ENCODE results near the gene C2orf81. TPM values are rescaled to one million over a fixed set of nuclear protein-coding genes. Genes with fewer than 3 reads are reported as not detected.
A peak's percentile ranks its signal among the peaks of the same experiment; 100 is the strongest.

C2orf81 gene
- total and polyA plus RNA-seq, 10 donors: 1.7 to 5.7 (median 3.1) TPM

DNA sequence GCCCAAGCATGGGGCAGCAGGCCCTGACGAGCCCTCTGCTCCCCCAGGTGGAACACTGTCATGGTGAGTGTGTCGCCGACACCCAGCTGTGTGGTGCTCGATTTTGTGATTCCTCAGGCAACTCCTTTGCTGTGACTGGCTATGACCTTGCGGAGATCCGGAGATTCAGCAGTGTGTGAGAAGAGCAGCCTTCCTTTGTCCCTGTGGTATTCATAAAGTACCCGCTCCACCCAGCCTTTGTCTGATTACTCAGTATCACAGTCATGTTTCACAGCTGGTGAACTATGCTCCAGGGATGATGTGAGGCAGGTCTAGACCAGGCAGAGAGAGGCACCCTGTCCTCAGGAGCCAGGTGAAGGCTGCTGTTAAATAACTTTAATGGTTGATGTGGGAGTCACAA, 4.1 kb upstream of the C2orf81 start:
- TF ChIP-seq, protein P1, sequence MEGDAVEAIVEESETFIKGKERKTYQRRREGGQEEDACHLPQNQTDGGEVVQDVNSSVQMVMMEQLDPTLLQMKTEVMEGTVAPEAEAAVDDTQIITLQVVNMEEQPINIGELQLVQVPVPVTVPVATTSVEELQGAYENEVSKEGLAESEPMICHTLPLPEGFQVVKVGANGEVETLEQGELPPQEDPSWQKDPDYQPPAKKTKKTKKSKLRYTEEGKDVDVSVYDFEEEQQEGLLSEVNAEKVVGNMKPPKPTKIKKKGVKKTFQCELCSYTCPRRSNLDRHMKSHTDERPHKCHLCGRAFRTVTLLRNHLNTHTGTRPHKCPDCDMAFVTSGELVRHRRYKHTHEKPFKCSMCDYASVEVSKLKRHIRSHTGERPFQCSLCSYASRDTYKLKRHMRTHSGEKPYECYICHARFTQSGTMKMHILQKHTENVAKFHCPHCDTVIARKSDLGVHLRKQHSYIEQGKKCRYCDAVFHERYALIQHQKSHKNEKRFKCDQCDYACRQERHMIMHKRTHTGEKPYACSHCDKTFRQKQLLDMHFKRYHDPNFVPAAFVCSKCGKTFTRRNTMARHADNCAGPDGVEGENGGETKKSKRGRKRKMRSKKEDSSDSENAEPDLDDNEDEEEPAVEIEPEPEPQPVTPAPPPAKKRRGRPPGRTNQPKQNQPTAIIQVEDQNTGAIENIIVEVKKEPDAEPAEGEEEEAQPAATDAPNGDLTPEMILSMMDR (IDR thresholded peaks at IDR 0.05 in 8 of 11, conservative IDR thresholded peaks at IDR 0.05 in 3 of 11): no peak
- no peak for TF ChIP-seq POLR2A (IDR thresholded peaks at IDR 0.05)
- peak in 1 of 3 donors; percentile 16 for TF ChIP-seq POLR2AphosphoS5 (IDR thresholded peaks at IDR 0.05)
- H3K4me3 ChIP-seq: no peak overlapping the region
- H3K27ac ChIP-seq: peak overlapping the region in 5 of 8 donors; percentile 7 to 64 (median 39)
- H3K27me3 ChIP-seq (replicated peaks in 1 of 7): no peaks in the 10 kb centered on the region
- H3K4me1 ChIP-seq: peaks cover 4 to 36% (median 18%) of the 10 kb centered on the region in 6 donors
- H3K9me3 ChIP-seq: no peaks in the 10 kb centered on the region
- intact Hi-C loops (cut with DNase I; ENCODE audit: low total_unique reads): no loop called here
- DNase-seq: no peak
- peaks cover 0 to 59% (median 14%) of the 10 kb centered on the region in 6 donors for H3K36me3 ChIP-seq
- WGBS, 5 donors: 73 to 95% (median 78%) methylated on average over 6 to 7 of the region's 7 CpGs

DNA sequence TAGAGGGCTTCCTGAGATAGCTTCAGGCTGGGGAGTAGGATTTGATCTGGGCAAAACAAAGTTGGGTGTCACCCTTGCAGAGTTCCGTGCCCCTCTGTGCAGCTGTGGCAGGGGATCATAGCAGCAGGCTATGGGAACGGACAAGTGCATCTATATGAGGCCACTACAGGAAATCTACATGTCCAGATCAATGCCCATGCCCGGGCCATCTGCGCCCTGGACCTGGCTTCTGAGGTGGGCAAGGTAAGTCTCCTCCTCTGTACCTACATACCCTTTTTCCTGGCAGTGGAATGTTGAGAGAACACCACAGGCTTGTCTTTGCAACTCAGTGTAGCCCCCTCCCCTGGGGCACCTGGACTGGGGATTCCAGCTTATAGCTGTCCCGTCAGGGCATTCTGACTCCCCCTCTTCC, 3.6 kb upstream of the C2orf81 start:
- H3K4me3 ChIP-seq: no peak overlapping the region
- TF ChIP-seq POLR2A (IDR thresholded peaks at IDR 0.05): no peak
- TF ChIP-seq, protein P1 (IDR thresholded peaks at IDR 0.05 in 8 of 11, conservative IDR thresholded peaks at IDR 0.05 in 3 of 11): no peak
- TF ChIP-seq POLR2AphosphoS5 (IDR thresholded peaks at IDR 0.05): no peak
- WGBS, 5 donors: 82 to 90% (median 87%) methylated on average over 5 of the region's 5 CpGs
- H3K9me3 ChIP-seq: no peaks in the 10 kb centered on the region
- peak overlapping the region in 5 of 8 donors; percentile 7 to 64 (median 39) for H3K27ac ChIP-seq
- DNase-seq: peak; percentile 65
- H3K27me3 ChIP-seq (replicated peaks in 1 of 7): no peaks in the 10 kb centered on the region
- intact Hi-C loops (cut with DNase I; ENCODE audit: low total_unique reads): no loop called here
- peaks cover 0 to 54% (median 11%) of the 10 kb centered on the region in 6 donors for H3K36me3 ChIP-seq
- peaks cover 8 to 41% (median 22%) of the 10 kb centered on the region in 6 donors for H3K4me1 ChIP-seq

DNA sequence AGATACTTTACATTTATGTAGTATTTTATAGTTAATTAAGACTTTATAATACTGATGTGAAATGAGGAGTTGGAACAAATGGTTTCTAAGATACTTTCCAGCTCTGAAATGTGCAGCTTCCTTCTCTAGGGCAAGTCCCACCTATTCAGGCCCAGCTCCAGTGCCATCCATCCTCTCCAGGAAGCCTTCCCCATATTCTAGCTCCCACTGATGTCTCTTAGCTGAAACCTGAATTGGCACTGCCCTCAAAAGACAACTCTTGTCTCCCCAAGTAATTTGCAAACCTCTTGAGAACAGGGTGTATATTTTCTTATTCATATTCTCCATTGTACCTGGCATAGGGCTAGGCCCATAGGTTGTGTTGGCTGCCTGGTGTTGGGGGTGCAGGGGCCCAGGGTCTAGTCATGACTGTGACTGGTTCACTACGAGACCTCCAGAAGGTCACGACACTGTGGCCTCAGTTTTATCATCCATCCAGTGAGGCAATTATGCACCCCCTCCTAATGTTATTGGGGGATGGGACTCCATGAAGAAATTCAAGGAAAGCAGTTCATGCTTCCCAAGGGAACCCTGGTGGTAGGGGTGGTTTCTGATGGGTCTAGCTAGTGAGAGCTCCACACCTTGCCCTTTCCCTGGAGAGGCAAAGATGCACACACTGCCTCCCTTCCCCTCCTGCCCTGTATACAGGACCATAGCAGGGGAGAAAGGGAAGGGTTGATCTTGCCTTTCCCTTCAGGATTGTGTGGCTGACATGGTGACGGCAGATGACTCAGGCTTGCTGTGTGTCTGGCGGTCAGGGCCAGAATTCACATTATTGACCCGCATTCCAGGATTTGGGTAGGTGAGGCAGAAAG, 2.9 kb upstream of the C2orf81 start:
- no peaks in the 10 kb centered on the region for H3K9me3 ChIP-seq
- peak; percentile 14 for DNase-seq
- peaks cover 8 to 46% (median 25%) of the 10 kb centered on the region in 6 donors for H3K4me1 ChIP-seq
- intact Hi-C loops (cut with DNase I; ENCODE audit: low total_unique reads): no loop called here
- 91 to 99% (median 94%) methylated on average over 5 of the region's 5 CpGs for WGBS, 5 donors
- H3K27ac ChIP-seq: no peak overlapping the region
- no peak overlapping the region for H3K4me3 ChIP-seq
- peaks cover 0 to 48% (median 8%) of the 10 kb centered on the region in 6 donors for H3K36me3 ChIP-seq
- TF ChIP-seq POLR2A (IDR thresholded peaks at IDR 0.05) (no peak), POLR2AphosphoS5 (IDR thresholded peaks at IDR 0.05) (no peak)
- TF ChIP-seq, protein P1 (IDR thresholded peaks at IDR 0.05 in 8 of 11, conservative IDR thresholded peaks at IDR 0.05 in 3 of 11): no peak
- H3K27me3 ChIP-seq (replicated peaks in 1 of 7): no peaks in the 10 kb centered on the region

Data from spleen (tissue), 11 donors.